GM12801 (cell line): Measurements from ENCODE around the gene SLC7A1.

Experiments used
- TF ChIP-seq, protein P1 (sequence below): IDR thresholded peaks from one replicate; pipeline ENCODE4 v1.5.1; 2011; ENCODE audit warnings: control low read depth; ENCODE audit not compliant: insufficient read length; ENCODE audit errors: extremely low read depth

Gene SLC7A1

DNA sequence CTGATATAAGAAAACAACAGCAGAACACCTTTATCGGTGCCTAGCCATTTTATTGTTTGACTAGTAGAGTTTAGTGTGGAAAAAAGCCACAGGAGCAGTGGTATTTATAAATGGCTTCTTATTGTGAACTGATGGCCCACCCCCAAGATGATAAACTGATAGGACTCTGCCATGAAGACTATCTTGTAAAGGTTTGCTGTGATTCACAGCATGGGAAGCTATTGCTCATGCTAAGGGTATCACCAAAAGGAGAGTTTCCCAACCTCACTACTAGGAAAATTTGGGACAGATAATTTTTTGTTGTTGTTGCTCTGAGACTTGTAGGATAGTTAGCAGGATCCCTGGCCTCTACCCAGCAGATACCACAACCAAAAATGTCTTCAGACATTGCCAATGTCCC lies 12.0 kb upstream of the SLC7A1 start:
- TF ChIP-seq, protein P1, sequence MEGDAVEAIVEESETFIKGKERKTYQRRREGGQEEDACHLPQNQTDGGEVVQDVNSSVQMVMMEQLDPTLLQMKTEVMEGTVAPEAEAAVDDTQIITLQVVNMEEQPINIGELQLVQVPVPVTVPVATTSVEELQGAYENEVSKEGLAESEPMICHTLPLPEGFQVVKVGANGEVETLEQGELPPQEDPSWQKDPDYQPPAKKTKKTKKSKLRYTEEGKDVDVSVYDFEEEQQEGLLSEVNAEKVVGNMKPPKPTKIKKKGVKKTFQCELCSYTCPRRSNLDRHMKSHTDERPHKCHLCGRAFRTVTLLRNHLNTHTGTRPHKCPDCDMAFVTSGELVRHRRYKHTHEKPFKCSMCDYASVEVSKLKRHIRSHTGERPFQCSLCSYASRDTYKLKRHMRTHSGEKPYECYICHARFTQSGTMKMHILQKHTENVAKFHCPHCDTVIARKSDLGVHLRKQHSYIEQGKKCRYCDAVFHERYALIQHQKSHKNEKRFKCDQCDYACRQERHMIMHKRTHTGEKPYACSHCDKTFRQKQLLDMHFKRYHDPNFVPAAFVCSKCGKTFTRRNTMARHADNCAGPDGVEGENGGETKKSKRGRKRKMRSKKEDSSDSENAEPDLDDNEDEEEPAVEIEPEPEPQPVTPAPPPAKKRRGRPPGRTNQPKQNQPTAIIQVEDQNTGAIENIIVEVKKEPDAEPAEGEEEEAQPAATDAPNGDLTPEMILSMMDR = no peak

DNA sequence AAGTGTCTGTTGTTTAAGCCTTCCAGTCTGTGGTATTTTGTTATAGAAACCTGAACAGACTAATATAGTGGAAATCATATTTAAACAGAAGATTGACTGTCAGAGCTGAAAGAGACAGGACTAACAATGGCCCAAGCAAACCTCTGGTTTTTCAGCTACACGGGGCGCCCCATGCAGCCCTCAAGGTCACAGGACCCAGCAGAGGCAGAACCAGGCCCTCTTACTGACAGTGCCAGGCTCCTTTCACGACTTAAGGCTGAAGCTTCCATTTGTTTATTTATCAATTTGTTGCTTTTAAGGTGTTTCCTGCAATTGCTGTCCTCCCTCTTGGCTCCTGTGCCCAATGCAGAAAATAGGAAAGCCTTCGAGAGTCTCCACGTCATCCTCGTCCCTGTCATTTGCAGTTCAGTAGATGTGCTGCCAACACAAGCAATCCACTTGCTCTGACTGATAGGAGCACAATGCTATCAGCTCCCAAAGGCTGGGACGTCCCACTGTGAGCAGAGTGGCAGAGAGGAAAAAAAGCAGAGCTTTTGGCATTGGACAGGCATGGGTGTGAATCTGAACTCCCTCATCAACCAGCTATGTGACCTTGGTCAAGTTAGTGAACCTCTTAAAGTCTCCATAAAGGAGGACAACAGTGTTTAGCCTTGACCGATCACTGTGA lies 10.5 kb upstream of the SLC7A1 start:
- TF ChIP-seq, protein P1 = no peak

DNA sequence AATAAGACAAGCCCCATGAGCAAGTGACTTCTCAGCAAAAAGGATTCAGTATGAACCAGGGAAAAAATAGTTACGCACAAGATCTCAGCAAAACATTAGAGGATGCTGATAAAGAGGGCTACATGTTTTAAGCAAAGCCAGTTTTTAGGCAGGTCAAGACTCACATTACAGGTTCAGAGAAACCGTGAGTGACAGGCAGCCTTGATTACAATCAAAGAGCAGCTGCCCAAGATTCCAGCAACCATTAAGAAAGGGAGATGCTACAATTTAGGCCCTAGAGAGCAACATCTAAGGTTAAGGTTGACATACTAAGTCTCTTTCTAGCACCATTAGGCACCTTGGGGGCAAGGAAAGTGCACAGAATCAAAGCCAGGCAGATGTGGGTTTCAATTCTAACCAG lies 2.8 kb upstream of the SLC7A1 start:
- TF ChIP-seq, protein P1 = no peak

DNA sequence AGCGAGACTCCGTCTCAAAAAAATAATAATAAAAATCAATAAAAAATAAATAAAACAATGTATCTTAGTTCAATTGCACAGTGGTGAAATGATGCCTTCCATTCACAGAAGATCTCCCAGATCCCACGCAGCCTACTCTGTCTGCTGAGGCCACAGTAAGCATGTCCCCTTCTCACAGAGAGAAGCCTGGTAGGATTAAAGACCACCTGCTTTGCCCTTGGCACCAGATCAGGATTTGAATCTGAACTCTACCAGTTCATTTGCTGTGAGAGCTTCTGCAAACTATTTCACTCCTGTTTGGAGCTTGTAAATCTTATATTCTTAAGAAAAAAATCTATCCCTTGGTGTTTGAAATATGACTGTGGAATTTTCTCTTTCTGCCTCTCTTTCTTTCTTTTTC lies 2.2 kb upstream of the SLC7A1 start:
- TF ChIP-seq, protein P1 = no peak

DNA sequence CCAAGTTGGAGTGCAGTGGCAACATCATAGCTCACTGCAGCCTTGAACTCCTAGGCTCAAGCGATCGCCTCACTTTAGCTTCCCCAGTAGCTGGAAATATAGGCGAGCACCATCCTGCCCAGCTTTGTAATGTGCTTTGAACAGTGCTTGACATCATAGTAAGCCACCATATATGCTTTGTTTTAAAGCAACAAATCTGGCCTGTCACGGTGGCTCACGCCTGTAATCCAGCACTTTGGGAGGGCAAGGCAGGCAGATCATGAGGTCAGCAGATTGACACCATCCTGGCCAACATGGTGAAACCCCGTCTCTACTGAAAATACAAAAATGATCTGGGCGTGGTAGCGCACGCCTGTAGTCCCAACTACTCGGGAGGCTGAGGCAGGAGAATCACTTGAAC lies 1.8 kb upstream of the SLC7A1 start:
- TF ChIP-seq, protein P1 = no peak

DNA sequence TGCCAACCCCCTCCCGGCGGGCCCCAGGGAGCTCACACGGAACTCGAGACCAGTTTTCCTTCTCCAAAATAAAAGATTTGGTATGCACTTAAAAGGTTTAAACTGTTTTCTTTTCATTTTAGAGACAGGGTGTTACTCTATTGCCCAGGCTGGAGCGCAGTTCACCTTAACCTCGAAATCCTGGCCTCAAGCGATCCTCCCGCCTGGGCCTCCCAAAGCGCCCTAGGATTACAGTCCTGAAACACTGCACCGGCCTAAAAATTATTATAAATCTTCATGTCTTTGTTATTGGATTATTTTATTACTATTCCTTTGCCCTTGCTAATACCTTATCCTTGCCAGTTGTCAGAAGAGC lies 553 bp upstream of the SLC7A1 start:
- TF ChIP-seq, protein P1 = no peak

DNA sequence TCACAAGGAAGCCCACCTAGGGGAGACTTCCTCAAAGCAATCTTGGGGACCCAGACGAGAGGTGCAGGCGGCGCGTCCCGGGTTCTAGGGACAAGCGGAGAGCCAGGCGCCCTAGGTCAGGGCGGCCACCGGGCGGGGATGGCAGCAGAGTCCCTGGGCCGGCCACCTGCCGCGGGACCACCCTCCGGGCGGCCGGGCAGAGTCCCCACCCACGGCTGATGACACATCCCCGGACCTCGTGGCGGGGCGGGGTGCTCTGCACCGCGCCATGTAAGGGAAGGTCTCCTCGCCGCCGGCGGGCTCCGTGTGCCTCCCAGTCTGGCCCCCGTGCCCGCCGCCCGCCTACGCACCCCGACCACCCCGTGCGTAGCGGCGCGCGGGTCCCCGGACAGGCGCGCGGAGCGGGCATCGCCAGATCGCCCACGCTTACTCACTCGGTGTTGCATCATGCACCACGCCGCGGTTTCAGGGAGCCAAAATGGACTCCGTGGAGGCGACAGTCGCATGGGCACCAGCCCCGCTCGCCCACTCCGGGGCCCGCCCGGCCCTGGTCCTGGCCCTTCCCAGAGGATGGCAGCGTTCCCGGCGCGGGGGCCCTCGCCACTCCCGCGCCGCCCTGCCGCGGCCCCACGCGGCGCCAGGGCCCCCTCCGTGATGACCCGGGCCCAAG lies 643 bp downstream of the SLC7A1 start:
- TF ChIP-seq, protein P1 = no peak

DNA sequence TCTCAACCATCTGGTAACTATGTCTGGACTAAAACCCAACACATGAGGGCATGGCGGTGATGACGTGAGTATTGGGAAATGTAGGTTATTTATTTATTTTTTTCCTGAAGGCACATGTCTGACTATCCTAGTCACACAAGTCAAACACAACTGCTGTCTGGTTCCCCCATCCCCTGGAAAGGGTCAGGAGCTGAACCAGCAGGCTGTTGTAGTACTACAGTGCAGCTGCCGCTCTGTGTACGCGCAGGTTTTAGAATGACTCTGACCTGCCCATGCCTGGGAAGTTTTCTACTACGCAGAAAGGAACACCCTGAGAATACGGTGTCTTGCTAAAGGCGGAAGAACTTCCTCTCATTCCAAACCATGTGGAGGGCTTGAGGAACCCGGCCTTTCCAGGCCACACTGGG lies 1.2 kb downstream of the SLC7A1 start:
- TF ChIP-seq, protein P1 = no peak
